ENCODE data around the gene TCF20. TPM values are rescaled to one million over a fixed set of nuclear protein-coding genes. Genes with fewer than 3 reads are reported as not detected.
A peak's percentile ranks its signal among the peaks of the same experiment; 100 is the strongest.

TCF20 gene
- total RNA-seq, 6 donors from 2014 or later, result 27.5 to 49.9 (median 45.1) TPM

GRCh38 chr22:42296883-42297282, 26.4 kb upstream of the TCF20 start:
- H3K4me1 ChIP-seq, result peaks cover 19 to 27% (median 21%) of the 10 kb centered on the region in 4 donors
- H3K27me3 ChIP-seq, result no peaks in the 10 kb centered on the region
- H3K27ac ChIP-seq, result no peak overlapping the region
- TF ChIP-seq CTCF (IDR thresholded peaks at IDR 0.05) (no peak), EP300 (IDR thresholded peaks at IDR 0.05) (no peak), POLR2A (IDR thresholded peaks at IDR 0.05) (no peak), POLR2AphosphoS5 (IDR thresholded peaks at IDR 0.05) (no peak)
- no peak overlapping the region for H3K4me3 ChIP-seq
- ATAC-seq (ENCODE audit: low FRiP score in 2 of 2) (no peak), DNase-seq (no peak)
- no peaks in the 10 kb centered on the region for H3K36me3 ChIP-seq
- no peaks in the 10 kb centered on the region for H3K9me3 ChIP-seq
- 95 to 96% methylated on average over 3 of the region's 3 CpGs for WGBS, 2 donors

GRCh38 chr22:42296381-42296853, 26.0 kb upstream of the TCF20 start:
- H3K27me3 ChIP-seq, result no peaks in the 10 kb centered on the region
- WGBS, 2 donors, result 18 to 25% methylated on average over 4 to 12 of the region's 19 CpGs
- no peak overlapping the region for H3K27ac ChIP-seq
- H3K4me3 ChIP-seq, result no peak overlapping the region
- H3K4me1 ChIP-seq, result peaks cover 19 to 27% (median 21%) of the 10 kb centered on the region in 4 donors
- DNase-seq (peak in 1 of 2 donors; percentile 75), ATAC-seq (ENCODE audit: low FRiP score in 2 of 2) (no peak)
- TF ChIP-seq EP300 (IDR thresholded peaks at IDR 0.05), result no peak
- TF ChIP-seq CTCF (IDR thresholded peaks at IDR 0.05), result no peak
- no peak for TF ChIP-seq POLR2AphosphoS5 (IDR thresholded peaks at IDR 0.05)
- no peak for TF ChIP-seq POLR2A (IDR thresholded peaks at IDR 0.05)
- H3K36me3 ChIP-seq, result no peaks in the 10 kb centered on the region
- no peaks in the 10 kb centered on the region for H3K9me3 ChIP-seq

- Histone ChIP-seq H3K4me3 (no peak overlapping the region), H3K4me1 (peaks cover 0 to 6% (median 2%) of the 10 kb centered on the region in 4 donors), H3K27ac (no peak overlapping the region), H3K9me3 (no peaks in the 10 kb centered on the region), H3K27me3 (no peaks in the 10 kb centered on the region), H3K36me3 (no peaks in the 10 kb centered on the region)
- 31 to 45% methylated on average over 6 to 21 of the region's 22 CpGs for WGBS, 2 donors
- DNase-seq, result no peak
- no peak for ATAC-seq (ENCODE audit: low FRiP score in 2 of 2)
- TF ChIP-seq POLR2AphosphoS5 (IDR thresholded peaks at IDR 0.05) (no peak), EP300 (IDR thresholded peaks at IDR 0.05) (no peak), POLR2A (IDR thresholded peaks at IDR 0.05) (no peak), CTCF (IDR thresholded peaks at IDR 0.05) (no peak)
These were observed 23.9 kb upstream of the TCF20 start for GRCh38 chr22:42294034-42294985.

GRCh38 chr22:42292732-42293520, 22.5 kb upstream of the TCF20 start:
- Histone ChIP-seq H3K27me3 (no peaks in the 10 kb centered on the region), H3K36me3 (no peaks in the 10 kb centered on the region), H3K9me3 (no peaks in the 10 kb centered on the region), H3K4me1 (peaks cover 0 to 5% (median 1%) of the 10 kb centered on the region in 4 donors), H3K4me3 (no peak overlapping the region), H3K27ac (no peak overlapping the region)
- DNase-seq (no peak), ATAC-seq (ENCODE audit: low FRiP score in 2 of 2) (no peak)
- TF ChIP-seq CTCF (IDR thresholded peaks at IDR 0.05) (no peak), POLR2A (IDR thresholded peaks at IDR 0.05) (no peak), EP300 (IDR thresholded peaks at IDR 0.05) (no peak), POLR2AphosphoS5 (IDR thresholded peaks at IDR 0.05) (no peak)
- WGBS, 2 donors, result 77 to 86% methylated on average over 8 to 11 of the region's 12 CpGs

Measured in upper lobe of left lung (tissue), 6 donors.